GM18907 (cell line): ENCODE results near the gene ASCL5.

Experiments used
- ATAC-seq: cut with Tn5 transposase; IDR thresholded peaks from one replicate; pipeline ENCODE4 v1.9.1; 2021; ENCODE audit warnings: mild to moderate bottlenecking, moderate library complexity; ENCODE audit not compliant: unreplicated experiment

The ASCL5 gene

GRCh38 chr1:201153474-201154388 is 26.7 kb upstream of the ASCL5 start:
- ATAC-seq = peak; percentile 75

- ATAC-seq = no peak
Measured at GRCh38 chr1:201149400-201149799, 22.4 kb upstream of the ASCL5 start.

DNA sequence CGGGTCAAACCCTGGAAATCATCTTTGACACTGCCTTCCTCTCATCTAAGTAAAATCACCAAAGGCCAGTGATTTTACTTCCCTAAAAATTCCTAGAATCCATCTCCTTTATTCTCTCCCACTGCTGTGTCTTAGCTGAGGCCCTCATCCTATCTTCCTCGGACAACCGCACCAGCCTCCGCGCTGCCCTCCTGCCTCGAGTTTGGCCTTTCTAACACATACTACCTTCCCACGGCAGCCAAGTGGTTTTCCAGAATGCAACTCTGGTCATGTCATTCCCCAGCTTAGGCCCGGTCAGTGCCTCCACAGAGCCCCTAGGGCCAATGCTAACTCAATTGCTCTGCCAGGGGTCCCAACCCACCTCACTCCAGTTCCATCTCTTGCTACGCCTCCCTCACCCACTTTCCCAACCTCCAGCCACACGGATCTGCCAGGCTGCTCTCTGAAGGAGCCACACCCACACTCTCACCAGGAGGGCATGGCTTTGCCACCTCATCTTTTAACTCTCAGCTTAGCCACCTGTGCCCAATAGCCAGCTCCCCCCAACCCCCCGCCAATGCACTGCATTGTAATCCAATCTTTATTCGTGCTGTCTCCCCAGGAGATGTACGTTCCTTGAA is 20.5 kb upstream of the ASCL5 start:
- ATAC-seq = no peak

DNA sequence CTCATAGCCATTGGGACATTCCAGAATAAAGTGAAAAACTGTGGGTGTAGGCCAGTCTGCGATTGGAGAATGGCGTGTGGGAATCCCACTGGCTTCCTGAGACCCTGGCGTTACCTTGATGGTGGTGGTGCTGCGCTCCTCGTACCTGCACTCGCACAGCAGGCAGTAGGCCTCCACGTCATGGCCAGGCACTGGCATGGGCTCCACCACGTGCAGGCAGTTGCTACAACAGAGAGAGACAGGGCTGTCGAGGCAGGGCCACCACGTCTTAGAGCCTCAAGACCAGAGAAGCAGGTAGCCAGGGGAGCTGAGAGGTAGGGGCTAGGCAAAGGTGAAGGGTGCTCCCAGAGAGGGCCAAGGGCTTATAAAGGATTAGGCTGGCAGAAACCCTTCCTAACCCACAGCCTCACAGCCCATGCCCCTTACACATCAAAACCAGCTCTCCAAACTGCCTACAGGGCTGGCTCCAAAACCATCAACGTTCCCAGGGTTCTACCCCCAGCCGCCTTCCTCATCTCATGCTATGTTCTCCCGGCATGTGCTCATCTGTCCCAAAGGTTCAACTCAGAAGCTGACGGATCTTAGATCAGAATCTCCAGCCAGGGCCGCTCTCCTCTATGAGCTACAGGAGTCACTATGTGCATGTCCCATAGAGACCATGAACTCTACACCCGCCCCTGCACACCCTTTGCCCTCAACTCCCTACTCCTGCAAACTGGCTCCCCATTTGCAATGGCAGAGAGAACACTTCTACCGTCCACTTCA is 19.8 kb upstream of the ASCL5 start:
- no peak for ATAC-seq

GRCh38 chr1:201145816-201146215 is 18.8 kb upstream of the ASCL5 start:
- ATAC-seq = no peak

DNA sequence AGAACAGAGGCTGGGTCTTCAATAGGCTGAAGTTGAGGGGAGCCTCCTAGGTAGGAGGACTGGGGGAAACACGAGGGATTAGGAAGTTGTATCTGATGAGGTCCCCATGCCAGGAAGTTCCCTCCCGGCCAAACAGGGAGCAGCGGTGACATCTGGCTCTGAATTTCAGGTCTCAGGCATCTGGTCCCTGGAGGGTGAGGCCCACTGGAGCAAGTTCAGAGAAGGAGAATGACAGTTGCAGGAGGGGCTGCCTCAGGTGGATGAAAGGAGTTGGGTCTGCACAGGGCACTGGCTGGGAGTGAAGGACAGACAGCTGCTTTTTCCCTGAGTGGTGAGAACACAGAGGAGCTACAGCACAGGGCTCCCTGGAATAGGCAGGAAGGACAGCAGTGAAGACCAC is 18.1 kb upstream of the ASCL5 start:
- no peak for ATAC-seq

DNA sequence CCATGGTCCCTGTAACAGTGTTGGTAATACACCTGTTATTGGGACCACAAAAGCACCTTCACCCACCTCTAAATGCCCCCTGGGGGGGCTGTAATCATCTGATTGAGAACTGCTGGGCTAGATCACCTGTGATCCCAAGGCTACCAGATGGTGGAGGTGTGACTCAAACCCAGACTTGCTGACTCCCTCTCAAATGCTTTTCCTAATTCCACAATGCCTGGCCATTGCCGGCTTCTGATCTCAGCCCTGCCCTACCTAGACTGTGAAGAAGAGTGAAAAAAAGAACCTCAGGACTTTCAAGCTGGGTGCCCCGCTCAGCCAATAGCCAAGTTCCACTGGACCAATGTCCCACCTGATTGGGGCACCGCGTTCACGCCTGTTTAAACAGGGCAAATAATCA is 17.7 kb upstream of the ASCL5 start:
- ATAC-seq = no peak

GRCh38 chr1:201143726-201144635 is 17.0 kb upstream of the ASCL5 start:
- no peak for ATAC-seq

- ATAC-seq = no peak
Measured at GRCh38 chr1:201142849-201143725, 16.1 kb upstream of the ASCL5 start.

GRCh38 chr1:201142011-201142848 is 15.2 kb upstream of the ASCL5 start:
- ATAC-seq = no peak

- no peak for ATAC-seq
Measured at GRCh38 chr1:201141418-201141817, 14.4 kb upstream of the ASCL5 start.

GRCh38 chr1:201140941-201141260 is 13.9 kb upstream of the ASCL5 start:
- ATAC-seq = no peak

- no peak for ATAC-seq
Measured at GRCh38 chr1:201140235-201140940, 13.4 kb upstream of the ASCL5 start.

- no peak for ATAC-seq
Measured at GRCh38 chr1:201139756-201140155, 12.8 kb upstream of the ASCL5 start.

DNA sequence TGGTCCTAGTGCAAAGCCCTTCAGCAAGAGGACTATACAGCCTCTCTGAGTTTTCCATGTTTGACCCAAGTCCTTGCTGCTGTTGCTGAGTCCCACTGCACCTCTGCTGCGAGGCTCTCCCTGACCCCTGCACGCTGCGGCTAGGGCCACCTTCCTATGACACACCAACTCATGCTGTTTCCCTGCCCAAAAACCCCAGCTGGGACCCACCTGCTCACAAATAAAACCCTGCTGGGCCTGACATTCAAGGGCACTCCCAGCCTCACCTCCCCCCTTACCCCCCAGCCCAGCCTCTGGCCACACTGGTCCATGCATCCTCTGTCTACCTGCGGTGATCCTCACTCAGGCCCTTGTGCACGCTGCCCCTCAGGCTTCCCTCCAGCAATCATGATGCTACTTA is 12.3 kb upstream of the ASCL5 start:
- no peak for ATAC-seq

DNA sequence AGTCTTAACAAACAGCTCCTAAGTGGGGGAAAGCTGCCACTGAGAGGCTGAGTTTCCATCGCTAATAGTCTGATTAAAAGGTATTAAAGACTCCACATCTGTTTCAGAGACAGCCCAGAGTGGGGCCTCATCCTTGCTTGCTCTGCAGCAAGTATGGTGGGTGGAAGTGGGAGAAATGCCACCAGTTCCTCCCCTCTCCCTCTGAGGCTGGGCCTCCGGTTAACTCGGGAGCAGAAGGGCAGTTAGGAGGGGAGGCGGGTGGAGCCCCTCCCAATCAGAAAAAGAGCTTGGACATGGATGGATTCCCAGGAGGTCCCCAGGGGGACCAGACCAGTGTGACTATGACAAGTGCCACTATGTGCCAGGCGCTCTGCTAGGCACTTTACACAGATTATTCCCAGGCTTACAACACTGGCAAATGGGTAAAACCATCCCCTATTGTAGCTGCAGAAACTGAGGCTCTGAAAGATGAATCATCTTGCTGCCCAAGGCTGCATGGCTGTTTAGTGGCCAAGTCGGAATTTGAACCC is 11.4 kb upstream of the ASCL5 start:
- ATAC-seq = no peak

- no peak for ATAC-seq
Measured at GRCh38 chr1:201137579-201138310, 10.8 kb upstream of the ASCL5 start.
